Transverse colon (tissue), 4 donors: Measurements from ENCODE around the gene CCT3.

Experiments
- CTCF ChIP-seq, 5 experiments: fragments of 200-600 bp in 3 of 5; fragments of 450-650 bp in 2 of 5; sonication (generic) in 3 of 5; IDR thresholded peaks; 1 replicate in 2 of 5; 2 replicates in 3 of 5; pipeline ENCODE4 v1.5.1; 2016 to 2017; ENCODE audit warnings: antibody characterized with exemption in 5 of 5, inconsistent platforms in 3 of 5, mild to moderate bottlenecking in 2 of 5, moderate library complexity in 1 of 5
- POLR2A ChIP-seq: fragments of 450-650 bp; IDR thresholded peaks from one replicate; pipeline ENCODE4 v1.6.1; 2016; ENCODE audit warnings: antibody characterized with exemption, mild to moderate bottlenecking, moderate library complexity
- POLR2AphosphoS5 ChIP-seq, 3 donors: sonication (generic); formaldehyde crosslinking; IDR thresholded peaks; one replicate each; pipeline ENCODE4 v1.6.1; 2016; ENCODE audit warnings: antibody characterized with exemption in 3 of 3

- TF ChIP-seq POLR2A (no peak), CTCF (IDR thresholded peaks at IDR 0.05) (no peak), POLR2AphosphoS5 (IDR thresholded peaks at IDR 0.05) (no peak)
Measured at GRCh38 chr1:156342166-156342955, 4.3 kb upstream of the CCT3 start.
